ENCODE data around the gene SMYD3.

GRCh38 chr1:246513041-246513440 lies 6.0 kb upstream of the SMYD3 start:
- TF ChIP-seq CTCF (IDR thresholded peaks at IDR 0.05; ENCODE audit: poor library complexity, severe bottlenecking), result no peak
- TF ChIP-seq REST (IDR thresholded peaks at IDR 0.05; ENCODE audit: borderline replicate concordance), result no peak

Measured in neural cell (in vitro differentiated cells).